Endothelial cell (in vitro differentiated cells): ENCODE measurements around the gene ZNF391. TPM values are rescaled to one million over a fixed set of nuclear protein-coding genes. Genes with fewer than 3 reads are reported as not detected.

ENCODE experiments used
- DNase-seq: peaks from one replicate; pipeline ENCODE4 v3.0.0; 2021; ENCODE audit warnings: low spot score
- H3K27ac Mint-ChIP-seq: one replicate; pipeline ENCODE4 v1.8.0; 2021; ENCODE audit warnings: mixed read lengths, inconsistent platforms; ENCODE audit not compliant: unreplicated experiment
- H3K27me3 Mint-ChIP-seq: one replicate; pipeline ENCODE4 v1.8.0; 2021; ENCODE audit warnings: mild to moderate bottlenecking, moderate library complexity, mixed read lengths, inconsistent platforms; ENCODE audit not compliant: unreplicated experiment
- H3K36me3 Mint-ChIP-seq: one replicate; pipeline ENCODE4 v1.8.0; 2021; ENCODE audit warnings: mild to moderate bottlenecking, low read depth, mixed read lengths, inconsistent platforms; ENCODE audit not compliant: unreplicated experiment
- H3K4me1 Mint-ChIP-seq: one replicate; pipeline ENCODE4 v1.8.0; 2021; ENCODE audit warnings: mild to moderate bottlenecking, mixed read lengths, inconsistent platforms; ENCODE audit not compliant: unreplicated experiment
- H3K4me3 Mint-ChIP-seq: one replicate; pipeline ENCODE4 v1.8.0; 2021; ENCODE audit warnings: mild to moderate bottlenecking, mixed read lengths, inconsistent platforms; ENCODE audit not compliant: unreplicated experiment
- H3K9me3 Mint-ChIP-seq: one replicate; pipeline ENCODE4 v1.8.0; 2021; ENCODE audit warnings: mixed read lengths, inconsistent platforms; ENCODE audit not compliant: unreplicated experiment
- long read RNA-seq: library from polyadenylated mRNA; unstranded; transcript quantifications from one replicate; pipeline ENCODE4 v2.0.0, GENCODE V29; 2020; ENCODE audit not compliant: unreplicated experiment
- total RNA-seq: library from RNA; stranded (reverse); fragmentation: NEBNext Ultra II Directional; extraction: Animal tissue kit (Norgen Biotek cat#: 25700); gene quantifications from one replicate; pipeline ENCODE4 v1.2.1, GENCODE V29; 2021; ENCODE audit not compliant: unreplicated experiment
- TF ChIP-seq, protein P1 (sequence below): fragments of 200-600 bp; sonication (generic); IDR thresholded peaks from one replicate; pipeline ENCODE4 v1.5.0; 2021; ENCODE audit warnings: antibody characterized with exemption; ENCODE audit not compliant: unreplicated experiment

The ZNF391 gene
- 6.7 TPM for total RNA-seq
- long read RNA-seq: 0 reads

DNA sequence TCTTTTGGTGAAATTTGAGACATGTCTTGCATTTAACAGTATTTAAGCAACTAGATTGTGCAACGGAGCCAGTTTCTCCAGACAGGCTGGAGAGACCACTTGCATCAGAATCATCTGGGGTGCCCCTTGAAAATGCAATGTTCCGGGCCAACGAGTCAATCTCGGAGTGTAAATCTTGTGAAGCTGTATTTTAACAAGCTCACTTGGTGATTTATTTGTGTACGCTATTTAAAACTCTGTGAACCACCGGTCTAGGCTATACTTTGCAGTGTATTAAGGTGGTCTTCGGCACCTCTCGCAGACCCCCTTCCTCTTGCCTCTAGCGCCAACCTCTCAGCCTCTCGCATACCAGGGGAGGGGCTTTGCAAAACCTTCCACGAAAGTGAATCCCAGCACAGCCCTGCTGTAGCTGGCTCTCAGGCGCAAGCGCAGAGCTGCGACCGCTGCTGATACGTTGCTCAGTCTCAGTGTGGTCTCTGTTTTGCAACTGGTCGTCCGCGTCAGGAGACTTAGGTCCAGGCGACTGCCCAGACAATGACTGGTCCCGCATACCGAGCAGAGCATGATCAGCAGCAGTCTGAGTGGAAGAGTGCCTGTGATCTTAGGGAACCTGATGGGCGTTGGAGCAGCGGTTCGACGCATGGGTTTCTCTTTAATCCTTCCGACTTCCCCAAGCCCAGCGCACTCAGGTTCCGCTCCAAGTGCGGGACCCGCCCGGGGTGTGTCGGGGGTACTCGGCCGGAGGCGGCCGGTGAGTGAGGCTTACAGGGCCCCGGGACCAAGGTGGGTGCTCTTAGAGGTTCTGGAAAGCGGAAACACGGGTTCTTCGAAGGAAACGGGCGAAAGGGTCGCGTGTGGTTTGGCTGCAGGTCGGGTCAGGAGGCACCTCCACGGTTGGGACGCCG lies at the start of gene ZNF391:
ZNF391 (plus strand) TSS at position 467 of the 905 bp plus-strand sequence. CDS start 11,612 bp downstream, outside the sequence.
- peak within 1 kb of the TSS; percentile 93 for H3K4me3 Mint-ChIP-seq
- peaks cover 16% of the 10 kb centered on the region for H3K36me3 Mint-ChIP-seq
- DNase-seq: peak; percentile 79
- TF ChIP-seq, protein P1, sequence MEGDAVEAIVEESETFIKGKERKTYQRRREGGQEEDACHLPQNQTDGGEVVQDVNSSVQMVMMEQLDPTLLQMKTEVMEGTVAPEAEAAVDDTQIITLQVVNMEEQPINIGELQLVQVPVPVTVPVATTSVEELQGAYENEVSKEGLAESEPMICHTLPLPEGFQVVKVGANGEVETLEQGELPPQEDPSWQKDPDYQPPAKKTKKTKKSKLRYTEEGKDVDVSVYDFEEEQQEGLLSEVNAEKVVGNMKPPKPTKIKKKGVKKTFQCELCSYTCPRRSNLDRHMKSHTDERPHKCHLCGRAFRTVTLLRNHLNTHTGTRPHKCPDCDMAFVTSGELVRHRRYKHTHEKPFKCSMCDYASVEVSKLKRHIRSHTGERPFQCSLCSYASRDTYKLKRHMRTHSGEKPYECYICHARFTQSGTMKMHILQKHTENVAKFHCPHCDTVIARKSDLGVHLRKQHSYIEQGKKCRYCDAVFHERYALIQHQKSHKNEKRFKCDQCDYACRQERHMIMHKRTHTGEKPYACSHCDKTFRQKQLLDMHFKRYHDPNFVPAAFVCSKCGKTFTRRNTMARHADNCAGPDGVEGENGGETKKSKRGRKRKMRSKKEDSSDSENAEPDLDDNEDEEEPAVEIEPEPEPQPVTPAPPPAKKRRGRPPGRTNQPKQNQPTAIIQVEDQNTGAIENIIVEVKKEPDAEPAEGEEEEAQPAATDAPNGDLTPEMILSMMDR: no peak
- H3K27ac Mint-ChIP-seq: peak within 1 kb of the TSS; percentile 70
- H3K9me3 Mint-ChIP-seq: peaks cover 6% of the 10 kb centered on the region
- H3K27me3 Mint-ChIP-seq: peaks cover 1% of the 10 kb centered on the region
- peaks cover 13% of the 10 kb centered on the region for H3K4me1 Mint-ChIP-seq

DNA sequence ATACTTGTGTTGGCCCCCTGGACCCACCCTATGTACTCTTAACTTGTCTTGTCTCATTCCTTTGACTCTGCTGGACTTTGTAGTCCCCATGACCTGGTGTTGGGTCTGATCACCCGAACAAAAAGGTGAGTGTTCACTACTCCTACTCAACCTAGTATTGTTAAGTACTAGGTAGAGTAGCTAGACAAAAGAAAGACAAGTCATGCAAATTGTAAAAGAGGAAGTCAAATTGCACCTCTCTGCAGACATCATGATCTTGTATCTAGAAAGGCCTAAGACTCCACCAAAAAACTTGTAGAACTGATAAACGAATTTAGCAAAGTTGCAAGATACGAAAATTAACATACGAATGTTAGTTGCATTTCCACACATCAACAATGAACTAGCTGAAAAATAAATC lies 35.7 kb upstream of the ZNF391 start:
- H3K4me1 Mint-ChIP-seq: no peaks in the 10 kb centered on the region
- no peak overlapping the region for H3K27ac Mint-ChIP-seq
- no peak overlapping the region for H3K4me3 Mint-ChIP-seq
- TF ChIP-seq, protein P1: no peak
- H3K9me3 Mint-ChIP-seq: no peaks in the 10 kb centered on the region
- DNase-seq: no peak
- peaks cover 3% of the 10 kb centered on the region for H3K27me3 Mint-ChIP-seq
- no peaks in the 10 kb centered on the region for H3K36me3 Mint-ChIP-seq

DNA sequence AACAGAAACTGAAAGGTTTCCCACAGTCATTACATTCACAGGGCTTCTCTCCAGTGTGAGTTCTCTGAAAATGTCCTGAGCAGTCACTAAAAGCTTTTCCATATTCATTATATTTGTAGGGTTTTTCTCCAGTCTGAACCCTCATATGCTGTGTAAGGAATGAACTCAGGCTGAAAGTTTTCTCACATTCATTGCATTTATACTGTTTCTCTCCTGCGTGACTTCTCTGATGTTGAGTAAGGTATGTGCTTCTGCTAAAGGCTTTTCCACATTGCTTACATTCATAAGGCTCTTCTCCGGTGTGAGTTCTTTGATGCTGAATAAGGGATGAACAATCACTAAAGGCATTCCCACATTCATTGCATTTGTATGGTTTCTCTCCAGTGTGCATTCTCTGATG lies 29.8 kb upstream of the ZNF391 start:
- Mint-ChIP-seq H3K4me3 (no peak overlapping the region), H3K27me3 (peaks cover 3% of the 10 kb centered on the region), H3K27ac (no peak overlapping the region), H3K4me1 (no peaks in the 10 kb centered on the region), H3K36me3 (peaks cover 19% of the 10 kb centered on the region), H3K9me3 (peaks cover 5% of the 10 kb centered on the region)
- TF ChIP-seq, protein P1: no peak
- DNase-seq: no peak

DNA sequence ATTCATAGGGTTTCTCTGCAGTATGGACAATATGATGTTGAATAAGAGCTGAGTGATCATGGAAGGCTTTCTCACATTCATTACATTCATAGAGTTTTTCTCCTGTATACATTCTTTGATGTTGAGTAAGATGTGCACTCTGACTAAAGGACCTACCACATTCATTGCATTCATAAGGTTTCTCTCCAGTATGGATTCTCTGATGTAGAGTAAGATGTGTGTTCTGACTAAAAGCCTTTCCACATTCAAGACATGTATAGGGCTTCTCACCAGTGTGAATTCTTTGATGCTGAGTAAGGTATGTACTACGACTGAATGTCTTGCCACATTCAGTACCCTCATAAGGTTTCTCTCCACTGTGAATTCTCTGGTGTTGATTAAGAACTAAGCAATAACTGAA lies 29.3 kb upstream of the ZNF391 start:
- Mint-ChIP-seq H3K4me3 (no peak overlapping the region), H3K27me3 (peaks cover 2% of the 10 kb centered on the region), H3K9me3 (peaks cover 5% of the 10 kb centered on the region), H3K4me1 (no peaks in the 10 kb centered on the region), H3K27ac (no peak overlapping the region), H3K36me3 (peaks cover 19% of the 10 kb centered on the region)
- TF ChIP-seq, protein P1: no peak
- no peak for DNase-seq

DNA sequence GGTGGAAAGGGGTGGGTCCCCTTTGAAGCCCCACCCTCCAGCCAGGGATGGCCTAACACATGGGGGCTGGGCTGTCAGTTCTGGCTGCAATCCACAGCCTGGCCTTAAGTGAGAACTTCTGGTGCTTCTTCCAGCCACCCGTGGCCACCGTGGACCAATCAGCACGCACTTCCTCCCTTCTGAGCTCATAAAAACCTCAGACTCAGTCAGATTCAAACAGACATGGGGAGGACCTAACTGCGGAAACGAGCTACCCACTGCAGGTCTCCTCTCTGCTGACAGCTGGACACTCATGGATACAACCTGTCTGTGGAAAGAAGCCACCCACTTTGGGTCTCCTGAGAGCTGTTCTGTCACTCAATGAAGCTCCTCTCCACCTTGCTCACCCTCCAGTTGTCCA lies 20.4 kb upstream of the ZNF391 start:
- Mint-ChIP-seq H3K9me3 (peaks cover 7% of the 10 kb centered on the region), H3K4me1 (no peaks in the 10 kb centered on the region), H3K36me3 (peaks cover 28% of the 10 kb centered on the region), H3K4me3 (no peak overlapping the region), H3K27ac (no peak overlapping the region), H3K27me3 (no peaks in the 10 kb centered on the region)
- DNase-seq: no peak
- TF ChIP-seq, protein P1: no peak
